Measurements from ENCODE around the gene MKNK1.

DNA sequence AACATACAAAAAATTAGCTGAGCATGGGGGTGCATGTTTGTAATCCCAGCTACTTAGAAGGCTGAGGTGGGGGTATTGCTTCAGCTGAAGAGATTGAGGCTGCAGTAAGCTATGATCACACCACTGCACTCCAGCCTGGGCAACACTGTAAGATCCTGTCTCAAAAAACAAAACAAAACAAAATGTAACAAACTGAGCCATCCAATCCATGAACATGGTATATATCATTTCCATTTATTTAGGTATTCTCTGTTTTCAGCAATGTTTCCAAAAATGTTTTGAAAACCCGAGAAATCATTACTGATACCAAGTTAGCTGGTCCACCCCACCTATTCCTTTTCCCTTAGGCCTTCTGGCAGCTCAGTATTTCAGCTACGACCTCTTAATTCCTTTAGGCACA, 45.7 kb upstream of the MKNK1 start:
- TF ChIP-seq POLR2AphosphoS5 (IDR thresholded peaks at IDR 0.05; ENCODE audit: borderline replicate concordance, low read depth, low read length) (no peak), EZH2 (IDR thresholded peaks at IDR 0.05) (no peak)
